Astrocyte of the hippocampus (primary cell): Measurements from ENCODE around the gene STIM1.
"Not testable (repeated sequence)": the region's sequence is repeated elsewhere in the genome, so short reads cannot be mapped to it uniquely, and the experiment has no call there.

ENCODE experiments used
- DNase-seq: peaks from one replicate; pipeline ENCODE4 v3.0.0; 2011; ENCODE audit warnings: low read depth, low spot score

Gene STIM1

GRCh38 chr11:4105916-4106315, 250.5 kb downstream of the STIM1 start:
- DNase-seq: no peak

- no peak for DNase-seq
These were observed 256.4 kb downstream of the STIM1 start for GRCh38 chr11:4111834-4112233.

GRCh38 chr11:4115128-4115527, 259.7 kb downstream of the STIM1 start:
- DNase-seq: no peak

DNA sequence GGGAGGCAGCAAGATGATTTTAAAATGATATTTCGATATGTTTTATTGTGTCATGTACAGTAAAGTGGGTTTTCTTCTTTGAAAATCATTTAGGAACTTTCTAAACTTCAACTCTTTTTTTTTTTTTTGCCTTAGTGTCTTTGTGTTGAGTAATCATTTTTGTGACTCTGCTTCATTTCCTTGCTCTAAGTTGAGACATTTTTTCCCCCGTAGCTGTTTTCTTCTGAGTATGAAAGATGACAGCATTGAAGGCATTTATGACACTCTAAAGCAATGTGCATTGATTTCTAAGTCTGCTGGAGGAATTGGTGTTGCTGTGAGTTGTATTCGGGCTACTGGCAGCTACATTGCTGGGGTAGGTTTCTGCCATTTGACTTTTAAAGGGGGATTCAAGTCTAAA, 262.6 kb downstream of the STIM1 start:
- DNase-seq: peak; percentile 15

GRCh38 chr11:4123218-4123617, 267.8 kb downstream of the STIM1 start:
- DNase-seq: no peak

DNA sequence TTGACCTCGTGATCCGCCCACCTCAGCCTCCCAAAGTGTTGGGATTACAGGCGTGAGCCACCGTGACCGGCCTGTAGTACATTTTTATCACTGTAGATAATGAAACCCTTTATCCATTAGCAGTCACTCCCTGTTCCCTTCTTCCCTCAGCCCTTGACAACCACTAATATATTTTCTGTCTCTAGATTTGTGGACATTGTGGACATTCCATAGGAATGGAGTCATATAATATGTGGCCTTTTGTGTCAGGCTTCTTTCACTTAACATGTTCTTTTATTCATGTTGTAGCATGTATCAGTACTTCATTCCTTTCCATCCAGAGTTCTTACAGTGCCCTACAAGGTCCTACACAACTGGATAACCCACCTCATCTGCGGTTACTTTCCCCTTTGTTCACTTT, 269.7 kb downstream of the STIM1 start:
- DNase-seq: peak; percentile 27

DNA sequence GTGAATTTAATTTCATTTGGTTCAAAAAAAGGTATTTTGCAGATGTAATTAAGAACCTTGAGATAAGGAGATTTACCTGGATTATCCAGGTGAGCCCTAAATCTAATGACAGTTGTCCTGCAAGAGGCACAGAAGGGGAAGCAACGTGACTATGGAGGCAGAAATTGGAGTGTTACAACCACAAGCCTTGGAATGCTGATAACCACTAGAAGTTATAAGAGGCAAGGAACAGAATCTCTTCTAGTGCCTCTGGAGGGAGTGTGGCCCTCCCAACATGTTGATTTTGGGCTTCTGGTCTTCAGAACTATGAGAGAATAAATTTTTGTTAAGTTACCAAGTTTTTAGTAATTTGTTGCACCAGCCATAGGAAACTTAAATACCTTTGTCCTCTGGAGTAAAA, 271.9 kb downstream of the STIM1 start:
- no peak for DNase-seq

DNA sequence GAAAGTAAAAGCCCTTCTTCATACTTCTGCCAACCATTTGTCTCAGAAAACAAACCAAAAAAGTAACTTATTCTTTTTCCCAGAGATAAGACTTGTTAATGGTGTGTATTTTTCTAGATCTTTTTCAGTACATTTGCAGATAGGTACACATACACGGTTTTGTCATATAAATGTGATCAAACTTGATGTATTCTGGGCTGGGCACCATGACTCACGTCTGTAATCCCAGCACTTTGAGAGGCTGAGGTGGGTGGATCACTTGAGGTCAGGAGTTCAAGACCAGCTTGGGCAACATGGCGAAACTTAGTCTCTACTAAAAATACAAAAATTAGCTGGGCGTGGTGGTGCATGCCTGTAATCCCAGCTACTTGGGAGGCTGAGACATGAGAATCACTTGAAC, 274.8 kb downstream of the STIM1 start:
- not testable (repeated sequence) for DNase-seq

- DNase-seq: peak; percentile 69
These were observed 279.3 kb downstream of the STIM1 start for GRCh38 chr11:4134806-4135205.

- DNase-seq: no peak
These were observed 283.0 kb downstream of the STIM1 start for GRCh38 chr11:4138497-4138896.

DNA sequence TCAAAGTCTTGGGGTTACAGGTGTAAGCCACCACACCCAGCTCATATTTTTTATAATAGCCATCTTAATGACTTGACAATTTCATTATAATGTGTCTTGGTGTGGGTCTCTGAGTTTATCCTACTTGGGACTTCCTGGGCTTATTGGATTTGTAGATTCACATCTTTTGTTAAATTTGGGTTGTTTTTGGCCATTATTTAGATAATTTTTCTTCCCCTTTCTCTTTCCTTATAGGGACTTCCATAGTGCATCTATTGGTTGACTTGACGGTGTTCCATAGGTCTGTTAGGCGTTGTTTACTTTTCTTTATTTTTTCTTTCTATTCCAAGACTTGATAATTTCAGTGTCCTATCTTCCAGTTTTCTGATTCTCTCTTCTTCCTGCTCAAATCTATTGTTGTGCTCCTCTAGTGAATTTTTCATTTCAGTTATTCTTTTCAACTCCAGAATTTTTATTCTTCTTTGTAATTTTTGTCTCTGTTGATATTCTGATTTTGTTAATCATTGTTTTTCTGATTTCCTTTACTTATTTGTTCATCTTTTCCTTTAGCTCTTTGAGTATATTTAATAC, 284.7 kb downstream of the STIM1 start:
- no peak for DNase-seq
